ENCODE results near the gene RANBP3.
"Not testable (repeated sequence)": the region's sequence is repeated elsewhere in the genome, so short reads cannot be mapped to it uniquely, and the experiment has no call there.

The RANBP3 gene

GRCh38 chr19:5987077-5987818 is 9.3 kb upstream of the RANBP3 start:
- peak; percentile 52 to 56 for DNase-seq (ENCODE audit: low read depth in 2 of 2)

GRCh38 chr19:5985837-5986236 is 7.9 kb upstream of the RANBP3 start:
- DNase-seq (ENCODE audit: low read depth in 2 of 2) = not testable (repeated sequence)

- DNase-seq (ENCODE audit: low read depth in 2 of 2) = no peak
Measured at GRCh38 chr19:5985098-5985783, 7.3 kb upstream of the RANBP3 start.

GRCh38 chr19:5984600-5984999 is 6.7 kb upstream of the RANBP3 start:
- no peak for DNase-seq (ENCODE audit: low read depth in 2 of 2)

DNA sequence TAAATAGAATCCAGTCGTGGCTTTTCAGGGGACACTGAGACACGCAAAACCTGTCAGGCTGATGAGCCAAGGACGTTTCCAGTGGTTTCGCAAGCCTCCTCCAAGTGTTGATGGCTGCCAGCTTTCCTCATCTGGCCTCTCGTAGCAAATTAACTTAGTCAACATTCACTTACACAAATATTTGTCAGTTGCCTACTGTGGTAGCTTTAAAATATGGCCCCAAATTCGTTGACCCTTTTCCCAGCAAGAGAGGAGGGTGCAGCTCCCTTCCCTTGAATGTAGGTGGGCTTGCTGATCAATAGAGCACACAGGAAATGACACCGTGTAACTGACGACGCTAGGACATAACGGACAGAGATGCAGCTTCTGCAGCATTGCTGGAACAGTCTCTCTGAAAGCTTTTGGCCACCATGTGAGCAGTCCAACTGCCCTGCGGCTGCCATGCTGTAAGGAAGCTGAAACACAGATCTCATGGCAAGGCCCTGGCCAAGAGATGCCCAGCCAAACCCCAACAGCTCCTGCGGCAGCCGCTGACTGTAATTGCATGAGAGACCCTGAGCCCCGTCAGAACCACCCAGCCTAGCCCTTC is 5.5 kb upstream of the RANBP3 start:
- DNase-seq (ENCODE audit: low read depth in 2 of 2) = no peak

GRCh38 chr19:5978606-5979552 is 939 bp upstream of the RANBP3 start:
- no peak for DNase-seq (ENCODE audit: low read depth in 2 of 2)

GRCh38 chr19:5977222-5977784 is 637 bp downstream of the RANBP3 start:
- no peak for DNase-seq (ENCODE audit: low read depth in 2 of 2)

DNA sequence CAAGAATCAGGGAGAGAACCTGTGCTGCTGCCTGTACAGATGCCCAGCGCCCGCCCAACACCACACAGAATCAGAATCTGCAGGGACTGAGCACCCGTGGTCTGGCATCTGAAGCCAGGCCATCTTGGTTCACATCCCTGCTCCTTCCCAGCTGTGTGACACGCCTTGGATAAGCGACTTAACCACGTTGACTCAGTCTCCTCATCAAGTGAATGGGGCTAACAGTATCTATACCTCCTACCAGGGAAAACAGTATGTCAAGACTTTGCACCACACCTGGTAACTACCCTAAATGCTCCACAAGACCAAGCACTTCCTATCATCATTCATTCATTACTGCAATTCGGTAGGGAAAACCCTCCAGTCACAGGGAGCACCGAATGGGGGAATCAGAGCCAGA is 1.2 kb downstream of the RANBP3 start:
- DNase-seq (ENCODE audit: low read depth in 2 of 2) = no peak

- no peak for DNase-seq (ENCODE audit: low read depth in 2 of 2)
Measured at GRCh38 chr19:5975388-5975728, 2.6 kb downstream of the RANBP3 start.

DNA sequence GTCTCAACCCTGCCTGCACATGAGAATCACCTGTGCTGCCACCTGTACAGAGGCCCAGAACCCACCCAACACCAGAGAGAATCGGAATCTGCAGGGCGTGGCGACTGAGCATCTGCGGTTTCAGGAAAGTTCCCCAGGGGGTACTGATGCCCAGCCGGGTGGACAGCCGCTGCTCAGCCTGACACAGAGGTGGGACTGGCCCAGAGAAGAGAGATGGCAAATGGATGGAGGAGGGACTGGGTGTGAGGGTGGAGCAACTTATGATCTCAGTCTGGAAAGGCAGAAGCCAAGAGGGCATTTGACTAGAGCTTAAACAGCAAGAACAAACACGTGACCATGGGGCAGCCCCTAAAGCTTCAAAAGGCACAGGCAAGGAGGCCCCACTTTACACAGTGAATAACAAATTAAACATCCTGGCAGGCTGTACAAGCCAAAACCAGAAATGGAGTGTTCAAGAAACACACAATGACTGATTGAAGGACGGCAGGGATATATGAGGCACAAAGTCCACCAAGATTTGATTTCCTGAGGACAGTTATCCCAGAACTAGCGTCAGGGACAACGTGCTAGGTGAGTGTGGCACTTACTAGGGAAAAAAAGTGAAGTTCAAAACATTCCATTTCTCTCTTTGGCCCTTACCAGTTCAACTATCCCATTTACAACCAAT is 3.1 kb downstream of the RANBP3 start:
- peak in 1 of 2 donors; percentile 13 for DNase-seq (ENCODE audit: low read depth in 2 of 2)

DNA sequence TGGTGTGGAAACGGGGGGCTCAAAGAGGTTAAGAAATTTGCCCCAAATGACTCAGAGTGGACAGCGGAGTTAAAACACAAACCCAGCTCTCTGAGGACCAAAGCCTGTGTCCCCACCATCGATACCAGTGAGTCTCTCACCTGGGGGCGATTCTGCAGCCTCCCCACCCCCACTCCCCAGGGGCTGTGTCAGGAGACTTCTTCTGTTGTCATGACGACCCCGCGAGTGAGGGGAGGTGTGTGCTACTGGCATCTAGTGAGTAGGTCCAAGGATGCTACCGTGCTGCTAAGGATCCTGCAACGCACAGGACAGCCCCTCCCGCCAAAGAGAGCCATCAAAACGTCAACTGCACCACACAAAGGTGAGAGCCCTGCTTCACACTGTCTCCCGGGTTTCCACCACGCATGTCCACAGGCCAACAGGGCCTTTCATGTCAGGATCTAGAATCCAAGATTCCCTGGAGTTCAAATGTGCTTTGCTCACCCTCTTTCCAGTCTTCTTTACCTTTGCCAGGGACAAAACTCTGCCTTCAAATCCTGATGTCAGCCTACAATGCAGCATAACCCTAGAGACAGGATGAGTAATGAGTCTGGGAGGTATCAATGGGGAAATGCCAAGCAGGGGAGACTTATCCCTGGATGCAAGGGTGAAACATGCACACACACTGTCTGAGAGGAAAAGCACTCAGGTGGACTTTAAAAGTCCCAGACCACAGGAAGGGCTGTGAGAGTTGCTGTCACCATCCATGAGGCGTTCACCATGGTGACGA is 3.9 kb downstream of the RANBP3 start:
- DNase-seq (ENCODE audit: low read depth in 2 of 2) = no peak

DNA sequence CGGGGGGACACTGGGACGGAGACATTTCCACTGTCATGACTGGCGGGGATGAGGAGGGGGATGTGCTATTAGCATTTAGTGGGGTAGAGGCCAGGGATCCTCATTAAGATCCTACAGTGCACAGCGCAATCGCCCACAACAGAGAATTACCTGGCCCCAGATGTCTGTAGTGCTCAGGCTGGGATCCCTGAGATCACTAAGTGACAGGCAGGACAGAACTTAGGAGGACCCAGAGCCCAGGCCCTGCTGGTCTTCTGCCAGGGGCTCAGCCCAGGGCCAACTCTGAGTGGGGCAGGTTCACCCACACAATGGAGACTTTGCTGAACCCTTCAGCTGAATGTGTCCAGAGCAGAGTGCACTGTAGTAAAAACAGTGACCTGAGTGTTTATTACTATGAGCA is 4.6 kb downstream of the RANBP3 start:
- DNase-seq (ENCODE audit: low read depth in 2 of 2) = no peak

DNA sequence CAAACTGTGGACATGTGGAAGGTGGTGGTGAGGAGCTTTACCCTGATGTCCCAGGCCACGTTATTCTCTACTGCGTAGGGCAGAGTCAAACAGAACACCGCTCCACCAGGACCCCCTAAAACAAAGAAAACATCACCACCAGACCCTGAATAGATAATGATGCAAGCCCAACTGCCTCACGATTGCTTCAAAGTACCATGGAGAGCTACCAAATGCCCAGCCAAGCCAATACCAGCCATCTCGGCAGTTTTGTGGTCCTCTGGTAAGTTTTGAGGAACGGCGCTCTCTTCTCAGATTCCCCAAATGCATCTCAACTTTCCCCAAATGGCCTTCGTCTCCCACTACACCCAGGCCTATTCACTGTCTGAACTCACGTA is 5.6 kb downstream of the RANBP3 start:
- DNase-seq (ENCODE audit: low read depth in 2 of 2) = no peak

DNA sequence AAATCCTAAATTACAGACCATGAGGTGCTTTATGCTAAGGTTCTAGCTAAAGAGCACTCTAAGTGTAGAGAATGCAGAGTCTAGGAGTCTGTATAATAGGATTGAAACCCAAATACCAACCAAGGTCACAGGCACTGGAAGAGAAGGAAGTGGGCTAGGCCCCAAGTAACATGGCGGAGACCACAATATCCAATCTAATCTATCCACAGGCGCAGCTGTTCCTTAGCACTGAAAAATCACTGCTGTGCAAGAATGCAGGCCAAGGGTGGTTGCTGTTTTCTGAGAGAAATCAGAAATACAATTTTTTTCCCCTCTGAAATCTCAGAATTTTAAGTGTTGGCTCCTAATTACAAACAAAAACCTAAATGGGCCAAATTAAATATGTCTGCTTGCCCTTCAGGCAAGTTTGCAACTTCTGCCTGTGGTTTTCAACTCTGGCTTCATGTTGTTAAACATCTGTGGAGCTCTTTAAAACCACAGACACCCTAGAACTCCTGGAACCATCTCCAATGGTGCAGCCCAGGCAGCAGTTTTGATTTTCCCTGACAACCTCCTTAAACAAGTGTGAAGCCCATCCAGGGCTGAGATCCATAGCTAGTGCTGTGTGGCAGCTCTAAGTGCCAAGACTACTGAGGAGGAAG is 6.1 kb downstream of the RANBP3 start:
- DNase-seq (ENCODE audit: low read depth in 2 of 2) = no peak

DNA sequence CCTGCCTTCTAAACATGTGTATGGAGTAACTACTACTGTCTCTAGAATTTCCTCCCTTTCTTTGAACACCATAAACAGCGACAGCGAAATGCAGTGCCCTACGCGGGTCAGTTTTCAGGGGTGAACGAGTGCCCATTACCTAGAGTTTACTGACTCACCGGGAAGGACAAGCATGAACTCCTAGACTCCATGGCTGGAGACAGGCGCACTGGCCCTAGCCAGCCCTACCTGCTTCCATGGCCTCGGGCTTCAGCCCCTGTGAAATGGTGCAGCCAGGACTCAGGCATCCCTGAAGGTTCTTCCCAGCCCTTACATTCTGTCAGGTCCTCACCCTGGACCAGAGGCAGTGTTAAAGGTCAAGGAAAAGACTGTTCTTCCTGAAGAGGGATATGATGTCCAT is 8.5 kb downstream of the RANBP3 start:
- no peak for DNase-seq (ENCODE audit: low read depth in 2 of 2)

- no peak for DNase-seq (ENCODE audit: low read depth in 2 of 2)
Measured at GRCh38 chr19:5968431-5969373, 9.2 kb downstream of the RANBP3 start.

- DNase-seq (ENCODE audit: low read depth in 2 of 2) = peak in 1 of 2 donors; percentile 31
Measured at GRCh38 chr19:5967994-5968430, 9.9 kb downstream of the RANBP3 start.

GRCh38 chr19:5967571-5967970 is 10.4 kb downstream of the RANBP3 start:
- DNase-seq (ENCODE audit: low read depth in 2 of 2) = no peak

- DNase-seq (ENCODE audit: low read depth in 2 of 2) = no peak
Measured at GRCh38 chr19:5966941-5967340, 11.0 kb downstream of the RANBP3 start.

Data from stimulated activated CD8-positive, alpha-beta memory T cell treated with anti-CD3 and anti-CD28 coated beads, Interleukin-2, amount 100 ng/mL, for 1 hour (primary cell).